GM18502 (cell line): Measurements from ENCODE around the gene SIPA1.
"Not testable (repeated sequence)": the region's sequence is repeated elsewhere in the genome, so short reads cannot be mapped to it uniquely, and the experiment has no call there.

Experiments
- ATAC-seq: cut with Tn5 transposase; IDR thresholded peaks from one replicate; pipeline ENCODE4 v1.9.1; 2021; ENCODE audit warnings: mild to moderate bottlenecking; ENCODE audit not compliant: unreplicated experiment, poor library complexity

SIPA1 gene

DNA sequence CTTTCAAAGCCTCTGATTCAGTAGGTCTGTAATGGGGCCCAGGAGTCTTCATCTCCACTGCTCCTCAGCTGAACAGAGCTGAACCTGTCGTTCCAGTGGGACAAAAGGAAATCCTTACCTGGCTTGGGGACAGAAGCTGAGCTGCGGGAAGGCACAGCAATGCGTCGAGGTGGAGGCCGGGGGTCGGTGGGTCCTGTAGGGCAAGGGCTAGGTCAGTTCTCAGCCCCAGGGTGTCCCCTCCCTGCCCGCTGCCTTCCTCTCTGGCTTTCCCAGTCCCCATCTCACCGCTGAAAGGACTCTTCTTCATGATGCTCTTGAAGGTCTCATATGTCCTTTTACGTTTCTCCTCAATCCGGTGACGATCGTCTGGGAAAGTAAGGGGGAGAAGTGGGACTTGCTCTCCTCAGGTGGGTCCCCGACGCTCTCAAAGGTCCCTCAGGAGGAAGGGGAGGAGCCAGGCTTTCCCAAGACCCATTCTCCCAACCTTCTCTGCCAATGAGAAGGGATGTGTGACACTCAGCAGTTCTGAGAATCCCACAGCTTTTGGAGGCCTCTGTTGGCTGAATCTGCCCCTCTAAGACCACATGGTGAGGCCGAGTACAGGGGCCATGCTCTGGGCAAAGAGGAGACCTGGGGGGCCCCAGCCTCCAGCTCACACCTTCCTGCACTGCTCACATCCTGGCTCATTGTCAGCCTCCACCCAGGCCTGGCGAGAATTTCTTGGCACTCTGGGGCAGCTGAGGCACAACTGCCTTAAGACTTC, 17.9 kb downstream of the SIPA1 start:
- ATAC-seq: no peak

DNA sequence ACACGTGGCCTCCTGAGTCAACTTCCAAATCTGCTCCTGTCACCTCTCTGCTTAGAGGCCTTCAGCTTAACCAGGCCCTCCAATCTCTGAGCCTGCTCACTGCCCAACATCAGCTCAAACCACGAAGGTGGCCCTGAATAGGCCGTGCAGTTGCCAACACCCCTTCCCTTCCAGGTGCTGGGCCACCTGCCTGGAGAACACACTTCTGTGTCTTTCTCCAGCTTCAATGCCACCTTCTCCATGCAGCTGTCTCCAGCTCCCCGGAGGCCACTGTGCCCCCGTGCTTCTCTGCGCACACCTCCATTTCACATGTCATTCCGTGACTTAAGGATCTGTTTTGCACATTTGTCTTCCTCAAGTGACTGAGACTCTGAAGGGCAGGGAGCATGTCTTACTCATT, 19.5 kb downstream of the SIPA1 start:
- no peak for ATAC-seq

DNA sequence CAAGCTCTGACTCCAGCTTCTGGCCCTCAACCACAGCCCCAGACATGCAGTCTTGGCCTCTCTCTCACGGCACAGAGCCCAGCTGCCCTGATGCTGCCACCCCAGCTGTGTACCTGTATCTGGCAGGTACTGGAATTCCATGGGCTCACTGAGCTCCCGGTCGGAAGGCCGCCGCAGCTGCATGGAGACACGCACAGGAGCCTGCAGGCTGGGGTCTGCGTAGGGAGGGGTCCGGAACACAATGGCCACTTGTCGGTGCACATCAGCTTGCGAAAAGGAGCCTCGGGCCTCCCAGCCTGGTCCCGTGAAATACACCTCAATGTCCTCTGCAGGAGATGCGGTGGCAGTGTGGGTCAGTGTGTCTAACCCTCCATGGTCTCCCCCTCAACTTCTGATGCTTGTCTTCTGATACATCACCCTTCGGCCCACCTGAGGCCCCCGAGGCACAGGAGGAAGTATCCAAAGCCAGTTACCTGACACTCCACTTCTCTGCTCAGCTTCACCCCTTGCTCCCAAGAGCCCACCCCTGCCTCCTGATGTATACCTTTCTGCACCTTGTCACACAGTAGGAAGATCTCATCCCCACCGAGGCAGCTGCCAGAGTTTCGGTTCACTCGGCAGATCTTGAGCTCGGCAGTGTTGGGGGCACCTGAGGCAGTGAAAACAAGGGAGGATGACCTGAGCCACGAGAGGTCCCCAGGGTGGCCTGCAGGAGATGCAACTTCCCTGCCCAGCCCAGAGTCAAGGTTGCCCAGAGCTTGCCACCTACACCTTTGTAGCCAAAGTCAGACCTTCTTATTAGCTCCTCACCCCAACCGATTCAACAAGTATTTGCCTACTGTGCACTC, 20.5 kb downstream of the SIPA1 start:
- ATAC-seq: no peak

DNA sequence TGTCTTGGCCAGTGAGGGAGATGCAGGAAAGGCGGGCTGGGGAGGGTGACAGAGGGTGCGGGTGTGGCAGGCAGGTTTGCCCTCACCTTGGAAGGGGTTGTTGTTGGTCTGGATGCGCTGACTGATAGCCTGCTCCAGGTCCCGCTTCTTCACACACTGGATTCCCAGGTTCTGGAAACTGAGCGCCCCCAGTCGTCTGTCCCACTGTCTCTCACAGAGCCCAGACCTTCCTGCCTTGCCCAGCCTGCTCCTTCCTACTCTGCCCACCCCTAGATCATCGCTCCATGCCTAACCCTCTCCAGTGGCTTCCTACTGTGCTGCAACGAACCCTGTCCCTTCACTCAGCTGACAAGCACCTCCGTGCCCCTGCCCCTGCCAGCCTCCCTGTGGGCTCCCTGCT, 22.1 kb downstream of the SIPA1 start:
- ATAC-seq: no peak

DNA sequence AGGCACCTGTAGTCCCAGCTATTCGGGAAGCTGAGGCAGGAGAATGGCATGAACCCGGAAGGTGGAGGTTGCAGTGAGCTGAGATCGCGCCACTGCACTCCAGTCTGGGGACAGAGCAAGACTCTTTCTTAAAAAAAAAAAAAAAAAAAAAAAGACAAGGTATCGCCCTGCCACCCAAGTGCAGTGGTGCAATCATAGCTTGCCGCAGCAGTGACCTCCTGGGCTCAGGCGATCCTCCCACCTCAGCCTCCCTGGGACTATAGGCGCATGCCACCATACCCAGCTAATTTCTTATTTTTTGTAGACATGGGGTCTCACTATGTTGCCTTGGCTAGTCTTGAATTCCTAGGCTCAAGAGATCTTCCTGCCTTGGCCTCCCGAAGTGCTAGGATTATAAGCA, 23.0 kb downstream of the SIPA1 start:
- ATAC-seq: not testable (repeated sequence)

DNA sequence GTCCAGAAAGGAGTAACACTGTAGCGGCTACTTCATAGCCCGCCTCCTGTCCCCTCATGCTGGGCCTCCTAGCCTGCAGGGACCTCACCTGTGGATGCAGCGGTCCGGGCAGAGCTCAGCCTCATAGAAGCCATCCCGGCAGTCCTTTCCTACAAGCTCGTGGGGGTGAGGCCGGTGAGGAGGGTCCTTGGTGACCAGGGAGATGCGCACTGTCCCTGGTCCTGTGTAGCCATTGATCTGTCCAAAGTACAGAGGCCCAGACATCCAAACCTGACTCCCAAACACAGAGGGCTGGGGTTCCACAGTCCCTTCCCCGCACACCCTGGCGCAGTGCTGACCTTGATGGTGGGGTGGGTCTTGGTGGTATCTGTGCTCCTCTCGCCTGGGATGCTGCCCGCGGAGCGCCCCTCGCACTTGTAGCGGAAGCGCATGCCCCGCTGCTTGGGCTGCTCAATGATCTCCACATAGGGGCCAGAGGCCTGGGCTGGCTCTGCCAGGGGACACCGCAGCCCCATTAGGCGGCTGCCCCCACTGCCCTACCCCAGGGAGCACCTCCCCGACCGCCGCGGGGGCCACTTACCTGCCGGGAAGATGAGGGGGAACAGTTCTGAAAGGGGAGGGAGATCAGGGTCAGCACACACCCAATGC, 23.8 kb downstream of the SIPA1 start:
- ATAC-seq: no peak

DNA sequence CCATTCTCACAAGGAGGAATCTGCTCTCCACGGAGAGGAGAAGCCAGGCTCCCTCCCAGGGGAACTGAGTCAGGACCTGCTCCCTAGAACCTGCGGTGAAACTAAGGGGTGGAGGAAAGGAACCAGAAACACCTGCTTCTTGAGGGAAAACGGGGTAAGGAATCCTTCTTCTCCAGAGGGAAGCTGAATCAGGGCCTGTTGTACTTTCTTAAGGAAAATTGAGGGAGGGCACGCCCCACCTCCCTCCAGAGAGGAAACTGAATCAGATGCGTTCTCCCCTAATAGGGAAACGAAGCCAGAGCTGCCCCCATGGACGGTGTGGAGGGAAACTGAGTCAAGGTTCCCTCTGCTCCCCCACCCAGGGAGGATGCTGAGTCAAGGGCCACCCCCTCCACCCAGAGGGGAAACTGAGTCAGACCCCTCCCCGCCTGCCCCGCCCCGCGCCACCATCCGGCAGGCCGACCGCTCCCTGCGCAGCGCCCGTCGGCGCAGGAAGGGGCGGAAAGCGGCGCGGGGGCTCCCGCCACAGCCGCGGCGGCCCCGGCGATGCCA, 24.4 kb downstream of the SIPA1 start:
- peak; percentile 24 for ATAC-seq

DNA sequence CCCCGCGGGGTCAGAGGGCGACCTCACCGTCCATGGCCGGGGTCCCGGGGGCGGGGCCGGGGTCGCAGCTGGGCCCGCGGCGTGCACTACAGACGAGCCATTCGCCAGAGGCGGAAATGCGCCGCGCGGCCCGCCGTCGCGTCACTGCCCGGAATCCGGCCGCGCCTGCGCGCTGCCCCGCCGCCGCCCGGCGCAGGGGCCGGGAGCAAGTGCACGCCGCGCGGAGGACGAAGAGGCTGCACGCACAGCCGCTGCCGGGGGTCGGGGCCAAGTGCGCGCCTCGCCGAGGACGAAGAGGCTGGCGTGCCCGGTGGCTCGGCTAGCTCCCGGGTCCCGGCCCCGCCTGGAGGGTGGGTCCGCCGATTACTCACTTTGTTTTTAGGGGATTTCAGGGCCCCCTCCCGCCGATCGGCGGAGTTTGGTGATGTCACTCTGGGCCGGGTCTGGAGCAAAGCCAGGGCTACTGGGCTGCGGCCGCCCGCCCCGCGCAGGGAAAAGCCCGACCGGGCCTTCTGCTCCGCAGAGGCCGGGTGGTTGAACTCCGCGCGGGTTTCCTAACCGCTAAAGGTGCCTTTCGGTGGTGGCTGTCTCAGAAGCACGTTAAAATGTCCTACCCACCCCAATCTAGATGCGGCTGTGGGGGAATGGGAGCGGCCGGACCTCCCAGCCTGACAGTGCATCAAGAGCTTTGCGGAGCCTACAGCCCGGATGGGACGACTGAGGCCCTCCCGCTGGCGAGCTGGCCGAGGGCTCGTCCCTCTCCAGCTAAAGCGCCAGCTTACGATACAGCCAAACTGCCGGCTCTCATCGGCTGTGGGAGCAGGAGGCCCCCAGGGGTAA, 25.1 kb downstream of the SIPA1 start, which contains the start of gene RELA:
Gene RELA (minus strand): TSS at position 118 of the 840 bp plus-strand sequence. CDS start 84 bp downstream, at position 34.
- peak; percentile 74 for ATAC-seq

DNA sequence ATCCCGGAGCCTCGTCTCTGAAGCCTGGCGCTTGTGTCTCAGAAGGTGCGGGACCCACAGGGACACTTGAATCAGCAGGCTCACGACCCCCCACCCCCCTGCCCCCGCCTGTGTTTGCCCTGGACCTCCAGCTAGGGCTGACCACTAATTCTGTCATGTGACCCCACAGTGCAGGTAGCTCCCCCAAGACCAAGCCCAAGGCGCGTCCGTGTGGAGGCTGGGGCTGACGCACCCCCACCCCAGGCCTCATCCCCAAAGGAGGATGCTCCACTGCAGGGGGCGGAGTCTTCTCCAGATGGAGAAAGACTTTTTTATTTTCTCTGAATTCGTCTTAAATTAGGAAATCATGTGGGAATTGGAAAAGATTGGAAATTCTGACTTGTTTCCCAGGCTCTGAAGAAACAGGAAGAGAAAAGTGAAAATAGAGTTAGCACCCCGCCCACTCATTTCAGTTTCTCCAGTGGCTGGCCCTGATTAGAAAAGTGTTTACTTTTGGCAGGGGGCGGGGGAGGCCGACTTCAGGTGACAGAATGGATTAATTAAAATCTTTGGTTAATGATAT, 25.8 kb downstream of the SIPA1 start:
- ATAC-seq: peak; percentile 21

DNA sequence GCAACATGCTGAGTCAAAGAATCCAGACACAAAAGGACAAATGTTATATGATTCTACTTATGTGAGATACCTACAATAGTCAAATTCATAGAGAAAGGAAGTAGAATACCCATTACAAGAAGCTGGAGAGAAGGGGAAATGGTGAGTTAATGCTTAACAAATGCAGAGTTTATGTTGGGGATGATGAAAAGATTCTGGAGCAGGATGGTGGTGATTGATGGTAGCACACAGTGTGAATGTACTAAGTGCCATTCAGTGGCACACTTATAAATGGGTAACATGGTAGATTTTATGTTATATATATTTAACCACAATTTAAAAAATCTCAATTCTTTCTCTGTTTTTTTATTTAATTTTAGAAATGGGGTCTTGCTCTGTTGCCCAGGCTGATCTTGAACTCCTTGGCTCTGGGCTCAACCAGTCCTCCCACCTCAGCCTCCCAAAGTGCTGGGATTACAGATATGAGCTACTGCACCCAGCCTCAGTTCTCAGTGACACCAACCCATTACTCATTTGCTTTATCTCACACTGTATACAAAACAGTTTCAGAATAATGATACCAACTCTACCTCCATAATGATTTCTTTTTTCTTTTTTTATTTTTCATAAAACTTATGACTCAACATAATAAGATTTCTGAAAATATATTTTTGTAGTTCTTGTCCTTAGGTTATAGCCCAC, 34.4 kb downstream of the SIPA1 start:
- ATAC-seq: no peak

DNA sequence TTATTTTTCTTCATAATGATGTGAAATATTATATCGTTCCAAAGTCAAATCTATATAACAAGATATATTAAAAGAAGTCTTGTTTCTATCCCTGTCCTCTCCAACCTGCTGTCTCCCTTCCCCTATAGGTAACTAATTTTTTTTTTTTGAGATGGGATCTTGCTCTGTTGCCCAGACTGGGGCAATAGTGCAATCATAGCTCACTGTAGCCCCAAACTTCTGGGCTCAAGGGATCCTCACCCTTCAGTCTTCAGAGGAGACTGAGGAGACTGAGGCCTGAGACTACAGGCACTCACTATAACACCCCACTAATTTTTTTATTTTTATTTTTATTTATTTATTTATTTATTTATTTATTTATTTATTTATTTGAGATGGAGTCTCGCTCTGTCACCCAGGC, 35.1 kb downstream of the SIPA1 start:
- ATAC-seq: no peak

DNA sequence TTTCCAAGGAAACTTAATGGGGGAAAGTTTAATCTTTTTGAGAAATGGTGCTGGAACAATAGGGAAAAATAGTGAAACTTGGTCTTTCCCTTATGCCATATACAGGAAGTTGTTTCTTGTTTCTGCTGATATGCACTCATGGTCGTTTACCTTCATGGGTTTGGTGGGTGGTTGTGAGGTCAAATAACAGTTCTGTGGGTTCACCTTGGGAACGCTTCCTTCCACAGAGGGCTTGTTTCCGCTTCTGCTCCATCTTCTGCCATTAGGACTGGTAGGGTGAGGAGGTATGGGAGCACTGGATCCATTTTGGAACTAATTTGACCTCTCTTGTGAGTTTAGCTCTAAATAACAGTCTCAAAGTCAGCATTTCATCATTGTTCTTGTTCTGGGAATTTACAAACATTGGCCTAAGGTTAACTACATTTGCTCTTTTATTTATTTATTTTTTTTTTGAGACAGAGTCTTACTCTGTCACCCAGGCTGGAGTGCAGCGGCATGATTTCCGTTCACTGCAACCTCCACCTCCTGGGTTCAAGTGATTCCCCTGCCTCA, 42.4 kb downstream of the SIPA1 start:
- no peak for ATAC-seq

DNA sequence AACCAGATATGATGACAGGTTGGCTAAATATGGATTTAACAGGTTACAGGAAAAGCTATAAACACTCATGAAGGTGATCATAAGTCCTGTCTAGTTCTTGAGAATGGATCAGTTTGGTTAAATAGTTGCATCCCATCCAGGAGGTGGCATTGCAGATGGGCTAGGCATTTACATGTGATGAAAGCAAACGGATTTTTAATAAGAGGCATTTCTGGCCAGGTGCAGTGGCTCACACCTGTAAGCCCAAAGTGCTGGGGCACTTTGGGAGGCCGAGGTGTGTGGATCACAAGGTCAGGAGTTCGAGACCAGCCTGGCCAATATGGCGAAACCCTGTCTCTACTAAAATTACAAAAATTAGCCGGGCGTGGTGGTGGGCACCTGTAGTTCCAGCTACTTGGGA, 45.6 kb downstream of the SIPA1 start:
- ATAC-seq: not testable (repeated sequence)

DNA sequence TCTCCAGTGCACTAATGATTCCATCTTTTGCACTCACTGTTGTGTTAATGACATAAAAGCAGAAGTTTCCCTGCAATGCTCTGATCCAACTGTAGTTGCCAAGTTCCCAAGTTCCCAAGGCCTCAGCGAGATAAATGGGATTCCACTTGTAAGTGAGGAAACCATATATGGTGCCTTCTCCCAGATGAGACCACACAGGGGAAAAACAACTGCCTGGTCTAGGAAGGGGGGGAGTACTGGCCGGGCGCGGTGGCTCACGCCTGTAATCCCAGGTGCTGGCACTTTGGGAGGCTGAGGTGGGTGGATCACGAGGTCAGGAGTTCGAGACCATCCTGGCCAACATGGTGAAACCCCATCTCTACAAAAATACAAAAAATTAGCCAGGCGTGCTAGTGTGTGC, 48.1 kb downstream of the SIPA1 start:
- no peak for ATAC-seq

DNA sequence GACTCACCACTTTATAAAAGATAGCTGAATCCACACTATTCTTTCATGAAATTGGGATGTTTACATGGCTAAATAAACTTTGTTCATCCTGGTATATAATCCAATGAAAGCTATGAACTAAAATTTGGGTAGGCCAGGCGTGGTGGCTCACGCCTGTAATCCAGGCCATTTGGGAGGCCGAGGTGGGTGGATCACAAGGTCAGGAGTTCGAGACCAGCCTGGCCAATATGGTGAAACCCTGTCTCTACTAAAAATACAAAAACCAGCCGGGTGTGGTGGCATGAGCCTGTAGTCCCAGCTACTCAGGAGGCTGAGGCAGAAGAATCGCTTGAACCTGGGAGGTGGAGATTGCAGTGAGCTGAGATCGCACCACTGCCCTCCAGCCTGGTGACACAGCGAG, 53.9 kb downstream of the SIPA1 start:
- not testable (repeated sequence) for ATAC-seq

DNA sequence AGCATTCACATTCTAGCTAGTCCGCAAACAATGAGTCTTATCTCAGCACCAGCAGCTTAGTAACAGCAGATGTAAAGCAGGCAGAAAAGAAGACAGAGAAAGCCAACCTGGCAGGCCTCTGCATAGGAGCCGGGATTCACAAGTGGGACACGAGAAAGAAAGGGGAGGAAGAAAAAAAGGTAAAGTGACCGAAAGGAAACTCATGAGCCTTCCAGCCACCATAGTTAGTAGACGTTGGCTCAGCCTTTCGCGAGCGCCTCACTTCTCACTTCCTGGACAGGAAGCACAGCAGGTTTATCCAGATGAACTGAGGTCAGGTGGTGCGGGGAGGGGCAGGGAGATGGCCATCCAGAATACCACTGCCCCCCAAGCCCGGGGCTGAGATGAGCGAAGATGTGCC, 54.5 kb downstream of the SIPA1 start:
- no peak for ATAC-seq

DNA sequence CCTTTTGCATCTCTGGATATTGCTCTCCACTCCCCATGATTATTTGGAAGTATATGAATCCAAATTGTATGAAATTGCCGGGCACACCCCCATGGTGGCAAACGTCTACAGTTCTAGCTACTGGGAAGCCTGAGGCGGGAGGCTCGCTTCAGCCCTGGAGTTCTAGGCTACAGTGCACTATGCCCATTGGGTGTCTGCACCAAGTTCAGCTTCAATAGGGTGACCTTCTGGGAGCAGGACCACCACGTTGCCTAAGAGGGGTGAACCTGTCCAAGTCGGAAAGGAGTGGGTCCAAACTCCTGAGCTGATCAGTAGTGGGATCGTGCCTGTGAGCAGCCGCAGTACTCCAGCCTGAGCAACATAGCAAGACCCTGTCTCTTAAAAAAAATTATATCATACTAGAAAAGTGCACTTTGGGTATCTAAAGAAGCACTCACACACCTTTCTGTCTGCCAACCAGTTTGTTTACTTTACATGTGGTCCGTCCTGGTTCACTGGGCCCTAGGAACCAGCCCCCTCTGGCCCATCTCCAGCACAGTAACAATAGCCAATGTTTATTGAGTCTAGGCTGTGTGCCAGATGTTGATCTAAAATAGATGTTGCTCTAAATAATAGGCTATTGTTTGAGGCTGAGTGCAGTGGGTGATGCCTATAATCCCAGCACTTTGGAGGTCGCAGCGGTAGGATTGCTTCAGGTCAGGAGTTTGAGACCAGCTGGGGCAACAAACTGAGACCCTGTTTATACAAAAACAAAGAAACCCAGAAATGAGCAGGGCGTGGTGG, 57.7 kb downstream of the SIPA1 start:
- ATAC-seq: no peak
